Endothelial cell of umbilical vein (primary cell): ENCODE results near the gene PRKCI.

Source experiments
- EZH2 ChIP-seq: IDR thresholded peaks from 2 replicates; pipeline ENCODE4 v1.6.1; 2012; ENCODE audit warnings: borderline replicate concordance, low read depth, mild to moderate bottlenecking, moderate library complexity, low read length, inconsistent platforms; ENCODE audit not compliant: severe bottlenecking
- POLR2A ChIP-seq: IDR thresholded peaks from 2 replicates; pipeline ENCODE4 v1.6.1; 2012; ENCODE audit warnings: low read depth, mild to moderate bottlenecking, control low read depth, low read length
- POLR2AphosphoS5 ChIP-seq: IDR thresholded peaks from 2 replicates; pipeline ENCODE4 v1.6.1; 2012; ENCODE audit warnings: low read depth, mild to moderate bottlenecking, control low read depth, low read length, moderate library complexity; ENCODE audit not compliant: insufficient read depth
- TF ChIP-seq, protein P1 (sequence below), 2 donors: IDR thresholded peaks; 1 replicate in 1 of 2; 2 replicates in 1 of 2; pipeline ENCODE4 v1.5.1; 2011; ENCODE audit warnings: low read length in 2 of 2, mild to moderate bottlenecking in 2 of 2, moderate library complexity in 2 of 2, control low read depth in 1 of 2, inconsistent platforms in 1 of 2, low read depth in 1 of 2; ENCODE audit not compliant: insufficient read depth in 1 of 2; ENCODE audit errors: extremely low read depth in 1 of 2

GRCh38 chr3:170178651-170179050, 43.6 kb upstream of the PRKCI start:
- TF ChIP-seq, protein P1, sequence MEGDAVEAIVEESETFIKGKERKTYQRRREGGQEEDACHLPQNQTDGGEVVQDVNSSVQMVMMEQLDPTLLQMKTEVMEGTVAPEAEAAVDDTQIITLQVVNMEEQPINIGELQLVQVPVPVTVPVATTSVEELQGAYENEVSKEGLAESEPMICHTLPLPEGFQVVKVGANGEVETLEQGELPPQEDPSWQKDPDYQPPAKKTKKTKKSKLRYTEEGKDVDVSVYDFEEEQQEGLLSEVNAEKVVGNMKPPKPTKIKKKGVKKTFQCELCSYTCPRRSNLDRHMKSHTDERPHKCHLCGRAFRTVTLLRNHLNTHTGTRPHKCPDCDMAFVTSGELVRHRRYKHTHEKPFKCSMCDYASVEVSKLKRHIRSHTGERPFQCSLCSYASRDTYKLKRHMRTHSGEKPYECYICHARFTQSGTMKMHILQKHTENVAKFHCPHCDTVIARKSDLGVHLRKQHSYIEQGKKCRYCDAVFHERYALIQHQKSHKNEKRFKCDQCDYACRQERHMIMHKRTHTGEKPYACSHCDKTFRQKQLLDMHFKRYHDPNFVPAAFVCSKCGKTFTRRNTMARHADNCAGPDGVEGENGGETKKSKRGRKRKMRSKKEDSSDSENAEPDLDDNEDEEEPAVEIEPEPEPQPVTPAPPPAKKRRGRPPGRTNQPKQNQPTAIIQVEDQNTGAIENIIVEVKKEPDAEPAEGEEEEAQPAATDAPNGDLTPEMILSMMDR (IDR thresholded peaks at IDR 0.05; ENCODE audit: extremely low read depth in 1 of 2, insufficient read depth in 1 of 2, low read depth in 1 of 2, low read length in 2 of 2), result no peak
- no peak for TF ChIP-seq POLR2AphosphoS5
- no peak for TF ChIP-seq POLR2A
- TF ChIP-seq EZH2, result no peak
